Measurements from ENCODE around the gene OPCML.

DNA sequence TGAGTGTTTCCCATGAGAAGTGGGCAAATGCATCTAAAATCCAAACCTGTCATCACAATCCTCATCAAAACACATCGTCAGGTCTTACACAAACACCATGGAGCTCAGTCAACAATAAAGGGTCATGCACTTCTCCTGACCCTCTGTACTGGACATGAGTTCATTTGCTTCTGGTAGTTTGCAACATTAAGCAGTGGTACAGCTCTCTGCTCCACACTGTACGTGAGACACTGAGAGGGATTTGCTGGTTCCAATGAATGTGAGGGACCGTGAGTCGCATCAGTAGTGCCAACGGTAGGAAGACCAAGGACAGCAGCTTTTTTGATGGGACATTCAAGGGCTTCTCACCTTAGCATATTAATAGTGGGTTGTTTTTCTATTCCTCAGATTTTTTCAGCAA, 752.3 kb downstream of the OPCML start:
- TF ChIP-seq, protein P1, sequence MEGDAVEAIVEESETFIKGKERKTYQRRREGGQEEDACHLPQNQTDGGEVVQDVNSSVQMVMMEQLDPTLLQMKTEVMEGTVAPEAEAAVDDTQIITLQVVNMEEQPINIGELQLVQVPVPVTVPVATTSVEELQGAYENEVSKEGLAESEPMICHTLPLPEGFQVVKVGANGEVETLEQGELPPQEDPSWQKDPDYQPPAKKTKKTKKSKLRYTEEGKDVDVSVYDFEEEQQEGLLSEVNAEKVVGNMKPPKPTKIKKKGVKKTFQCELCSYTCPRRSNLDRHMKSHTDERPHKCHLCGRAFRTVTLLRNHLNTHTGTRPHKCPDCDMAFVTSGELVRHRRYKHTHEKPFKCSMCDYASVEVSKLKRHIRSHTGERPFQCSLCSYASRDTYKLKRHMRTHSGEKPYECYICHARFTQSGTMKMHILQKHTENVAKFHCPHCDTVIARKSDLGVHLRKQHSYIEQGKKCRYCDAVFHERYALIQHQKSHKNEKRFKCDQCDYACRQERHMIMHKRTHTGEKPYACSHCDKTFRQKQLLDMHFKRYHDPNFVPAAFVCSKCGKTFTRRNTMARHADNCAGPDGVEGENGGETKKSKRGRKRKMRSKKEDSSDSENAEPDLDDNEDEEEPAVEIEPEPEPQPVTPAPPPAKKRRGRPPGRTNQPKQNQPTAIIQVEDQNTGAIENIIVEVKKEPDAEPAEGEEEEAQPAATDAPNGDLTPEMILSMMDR (IDR thresholded peaks at IDR 0.05): no peak
- TF ChIP-seq POLR2A (IDR thresholded peaks at IDR 0.05) (no peak), POLR2AphosphoS5 (IDR thresholded peaks at IDR 0.05) (no peak)

All from prostate gland (tissue), 2 donors.